Adipocyte (in vitro differentiated cells): Measurements from ENCODE around the gene FRMD4A.

Source experiments
- DNase-seq: peaks from one replicate; pipeline ENCODE4 v3.0.0-alpha.2; 2015; ENCODE audit warnings: low read depth
- H3K27me3 ChIP-seq: replicated peaks from 2 replicates; pipeline ENCODE4 v1.7.0; 2013; ENCODE audit warnings: mild to moderate bottlenecking, low read length, moderate library complexity; ENCODE audit not compliant: control insufficient read depth, insufficient read depth
- H3K36me3 ChIP-seq: 2 replicates; pipeline ENCODE4 v1.7.0; 2013; ENCODE audit warnings: low read length, mild to moderate bottlenecking, moderate library complexity; ENCODE audit not compliant: control insufficient read depth, insufficient read depth, severe bottlenecking
- H3K4me1 ChIP-seq: 2 replicates; pipeline ENCODE4 v1.7.0; 2013; ENCODE audit warnings: mild to moderate bottlenecking, low read length, moderate library complexity; ENCODE audit not compliant: control insufficient read depth, insufficient read depth
- H3K4me3 ChIP-seq: 2 replicates; pipeline ENCODE4 v1.7.0; 2013; ENCODE audit warnings: mild to moderate bottlenecking, low read length, moderate library complexity
- H3K9ac ChIP-seq: 2 replicates; pipeline ENCODE4 v1.7.0; 2013; ENCODE audit warnings: mild to moderate bottlenecking, low read length, moderate library complexity
- H3K9me3 ChIP-seq: 2 replicates; pipeline ENCODE4 v1.7.0; 2013; ENCODE audit warnings: mild to moderate bottlenecking, low read length, moderate library complexity; ENCODE audit not compliant: control insufficient read depth

FRMD4A gene

DNA sequence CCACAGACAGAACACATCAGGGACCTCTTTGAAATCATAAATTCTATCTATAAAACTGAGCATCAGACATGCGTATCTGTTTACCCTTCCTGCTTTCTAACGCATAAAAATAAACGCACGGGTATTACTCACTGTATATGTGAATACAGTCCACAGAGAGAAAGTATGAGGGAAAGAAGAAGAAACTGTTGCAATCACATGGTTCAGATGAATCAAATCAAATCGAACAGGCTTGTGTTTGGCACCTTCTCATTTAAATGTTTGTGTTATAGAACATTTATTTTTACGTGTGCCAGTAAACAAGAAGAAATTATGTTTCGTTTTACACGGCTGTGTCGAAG is 322.0 kb downstream of the FRMD4A start:
- Histone ChIP-seq H3K9ac (peak overlapping the region; percentile 82), H3K4me1 (peaks cover 27% of the 10 kb centered on the region), H3K36me3 (no peaks in the 10 kb centered on the region), H3K27me3 (no peaks in the 10 kb centered on the region), H3K4me3 (peak overlapping the region; percentile 80), H3K9me3 (no peaks in the 10 kb centered on the region)
- DNase-seq: peak; percentile 70

DNA sequence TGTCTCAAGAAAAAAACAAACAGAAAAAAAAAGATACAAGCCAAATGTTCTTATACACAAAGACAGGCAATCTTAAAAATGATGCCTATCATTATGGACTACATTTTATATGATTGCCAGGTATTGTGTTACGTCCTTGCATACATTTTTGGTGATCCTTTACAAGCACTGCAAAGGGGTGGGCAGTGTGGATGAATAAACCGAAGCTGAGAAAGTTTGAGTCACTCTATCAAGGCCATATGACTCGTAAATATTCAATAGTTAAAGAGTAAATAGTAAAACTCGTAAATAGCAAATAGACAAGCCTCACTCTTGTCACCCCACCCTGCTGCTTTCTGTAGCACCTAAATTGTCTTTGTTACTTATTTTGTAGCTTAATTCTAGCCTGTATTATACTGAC is 326.2 kb downstream of the FRMD4A start:
- peaks cover 14% of the 10 kb centered on the region for H3K4me1 ChIP-seq
- no peak overlapping the region for H3K4me3 ChIP-seq
- H3K27me3 ChIP-seq: no peaks in the 10 kb centered on the region
- DNase-seq: no peak
- H3K9me3 ChIP-seq: no peaks in the 10 kb centered on the region
- H3K36me3 ChIP-seq: no peaks in the 10 kb centered on the region
- no peak overlapping the region for H3K9ac ChIP-seq

DNA sequence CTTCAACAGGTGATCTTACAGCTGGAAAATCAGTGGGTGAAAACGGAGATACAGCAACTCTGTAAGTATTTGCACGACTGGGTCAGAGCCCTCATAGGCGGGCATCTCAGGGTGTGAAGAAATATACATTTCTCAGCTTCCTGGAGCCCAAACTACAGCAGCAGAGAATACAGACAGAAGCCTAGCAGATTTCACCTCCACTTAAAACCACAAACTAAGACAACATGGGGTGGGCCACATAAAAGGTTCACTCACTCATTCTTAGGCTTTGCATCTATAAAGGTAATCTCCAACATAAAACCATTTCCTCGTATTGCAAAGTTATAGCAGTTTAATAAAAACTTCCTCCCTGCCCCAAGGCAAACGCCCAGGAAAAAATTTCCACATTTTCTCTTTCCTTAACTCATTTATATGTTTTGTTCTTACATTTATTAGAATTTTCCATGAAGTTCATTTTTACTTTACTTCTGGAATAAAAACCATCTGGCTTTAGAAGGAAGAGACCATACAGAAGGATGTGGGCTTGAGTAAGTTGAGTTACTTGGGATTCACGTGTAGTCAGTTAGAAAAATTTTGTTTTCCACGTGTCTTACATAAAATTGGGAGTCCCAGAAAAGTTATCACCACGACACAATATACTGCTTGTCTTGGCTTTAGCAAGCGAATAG is 327.1 kb downstream of the FRMD4A start:
- Histone ChIP-seq H3K4me1 (peaks cover 5% of the 10 kb centered on the region), H3K36me3 (no peaks in the 10 kb centered on the region), H3K27me3 (no peaks in the 10 kb centered on the region), H3K4me3 (no peak overlapping the region), H3K9me3 (peaks cover under 1% of the 10 kb centered on the region), H3K9ac (no peak overlapping the region)
- no peak for DNase-seq

DNA sequence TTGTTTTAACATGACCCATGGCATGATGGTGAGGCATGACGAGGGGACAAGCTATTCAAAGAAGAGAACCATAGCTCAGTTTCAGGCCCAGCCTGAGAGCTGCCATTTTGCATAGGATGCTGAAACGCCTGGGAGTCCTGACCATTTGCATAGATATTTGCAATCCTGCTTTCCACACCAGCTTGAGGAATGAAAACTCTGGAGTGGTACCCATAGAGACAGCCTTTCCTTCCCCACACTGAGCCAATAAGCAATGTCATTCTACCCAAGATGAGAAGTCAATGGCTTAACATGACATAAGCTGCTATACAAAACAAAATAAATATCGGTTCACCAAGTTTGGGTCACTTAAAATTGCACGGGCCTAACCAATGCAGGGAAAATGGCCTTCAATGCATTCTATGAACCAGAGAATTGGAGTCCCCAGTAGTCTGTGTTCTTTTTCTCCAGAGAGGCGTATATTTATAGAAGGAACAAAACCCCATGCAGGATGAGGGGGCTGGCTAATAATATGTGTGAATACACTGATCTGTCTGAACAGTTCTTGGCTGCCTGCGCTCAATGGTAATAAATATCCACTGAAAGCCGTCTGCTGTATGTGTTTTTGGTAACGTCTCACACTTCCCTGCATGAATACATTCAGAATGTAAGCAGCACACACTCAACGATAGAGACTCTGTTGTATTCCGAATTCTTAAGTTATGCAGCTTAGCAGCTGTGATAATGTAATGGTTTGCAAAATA is 329.3 kb downstream of the FRMD4A start:
- H3K36me3 ChIP-seq: no peaks in the 10 kb centered on the region
- H3K9me3 ChIP-seq: peaks cover 7% of the 10 kb centered on the region
- no peak overlapping the region for H3K4me3 ChIP-seq
- no peak overlapping the region for H3K9ac ChIP-seq
- no peak for DNase-seq
- H3K4me1 ChIP-seq: peaks cover 8% of the 10 kb centered on the region
- no peaks in the 10 kb centered on the region for H3K27me3 ChIP-seq

DNA sequence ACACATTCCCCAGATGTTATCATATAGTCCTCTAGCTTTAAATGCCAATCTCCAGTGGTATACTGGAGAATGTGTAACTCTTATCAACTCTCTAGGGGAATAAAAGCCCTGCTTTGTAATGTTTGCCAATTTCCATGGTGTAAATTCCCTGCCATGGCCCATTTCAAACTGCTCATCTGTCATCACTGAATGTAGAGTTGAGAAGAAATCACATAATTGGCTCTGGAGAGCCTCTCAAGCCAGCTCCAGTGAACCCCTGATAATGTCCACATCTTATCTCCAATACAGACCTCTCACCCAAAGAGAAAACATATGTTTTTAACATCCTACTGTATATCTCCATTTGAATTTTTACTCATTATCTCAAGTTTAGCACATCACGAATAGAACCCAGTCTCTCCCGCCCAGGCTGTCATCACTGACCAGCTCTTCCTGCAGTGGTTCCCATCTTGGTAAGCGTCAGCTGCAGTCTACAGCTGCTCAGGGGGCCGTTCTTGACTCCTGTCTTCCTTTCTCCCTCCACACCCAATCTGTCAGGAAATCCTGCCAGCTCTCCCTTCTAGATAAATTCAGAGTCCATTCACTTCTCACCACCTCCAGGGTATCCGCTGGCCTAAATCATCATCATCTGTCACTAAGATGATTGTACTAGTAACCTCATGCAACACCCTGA is 332.4 kb downstream of the FRMD4A start:
- H3K4me1 ChIP-seq: peaks cover 10% of the 10 kb centered on the region

DNA sequence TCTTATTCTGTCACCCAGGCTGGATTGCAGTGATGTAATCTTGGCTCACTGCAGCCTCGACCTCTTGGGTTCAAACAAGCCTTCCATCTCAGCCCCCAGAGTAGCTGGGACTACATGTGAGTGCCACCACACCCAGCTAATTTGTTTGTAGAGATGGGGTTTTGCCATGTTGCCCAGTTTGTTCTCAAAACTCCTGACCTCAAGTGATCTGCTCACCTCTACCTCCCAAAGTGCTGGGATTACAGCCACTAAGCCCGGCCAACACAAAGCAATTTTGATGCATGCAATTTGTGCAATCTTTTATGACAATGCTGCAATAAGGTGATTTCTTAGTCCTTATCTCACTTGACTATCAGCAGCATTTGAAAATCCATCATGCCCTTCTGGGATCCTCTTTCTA is 333.1 kb downstream of the FRMD4A start:
- Histone ChIP-seq H3K4me1 (peaks cover 16% of the 10 kb centered on the region), H3K9ac (no peak overlapping the region), H3K27me3 (no peaks in the 10 kb centered on the region), H3K4me3 (no peak overlapping the region), H3K9me3 (peaks cover 7% of the 10 kb centered on the region), H3K36me3 (no peaks in the 10 kb centered on the region)
- DNase-seq: no peak

More for the DNA sequence above, 332.4 kb downstream of the FRMD4A start:
- Histone ChIP-seq H3K36me3 (no peaks in the 10 kb centered on the region), H3K9ac (no peak overlapping the region), H3K4me3 (no peak overlapping the region), H3K27me3 (no peaks in the 10 kb centered on the region), H3K9me3 (peaks cover 7% of the 10 kb centered on the region)
- DNase-seq: no peak

DNA sequence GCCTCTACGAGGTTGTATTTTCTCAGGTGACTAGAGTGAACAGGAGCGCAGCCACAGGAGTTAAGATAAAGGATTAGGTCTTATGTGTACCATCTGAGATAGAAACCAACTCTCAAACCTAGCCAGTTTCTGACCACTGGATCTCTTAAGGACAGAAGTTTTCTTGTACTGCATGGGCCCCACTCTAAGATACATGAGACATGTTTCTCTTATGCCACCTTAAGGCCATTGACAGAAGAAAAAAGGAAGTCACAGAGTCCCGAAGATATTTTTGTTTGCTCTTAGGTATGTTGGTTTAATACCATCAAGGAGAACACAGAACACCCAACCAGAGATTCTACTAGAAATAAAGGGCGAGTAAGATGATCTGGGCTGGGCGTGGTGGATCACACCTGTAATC is 335.8 kb downstream of the FRMD4A start:
- DNase-seq: no peak
- Histone ChIP-seq H3K4me3 (no peak overlapping the region), H3K36me3 (no peaks in the 10 kb centered on the region), H3K4me1 (peaks cover 30% of the 10 kb centered on the region), H3K9me3 (peaks cover 7% of the 10 kb centered on the region), H3K9ac (no peak overlapping the region), H3K27me3 (no peaks in the 10 kb centered on the region)

DNA sequence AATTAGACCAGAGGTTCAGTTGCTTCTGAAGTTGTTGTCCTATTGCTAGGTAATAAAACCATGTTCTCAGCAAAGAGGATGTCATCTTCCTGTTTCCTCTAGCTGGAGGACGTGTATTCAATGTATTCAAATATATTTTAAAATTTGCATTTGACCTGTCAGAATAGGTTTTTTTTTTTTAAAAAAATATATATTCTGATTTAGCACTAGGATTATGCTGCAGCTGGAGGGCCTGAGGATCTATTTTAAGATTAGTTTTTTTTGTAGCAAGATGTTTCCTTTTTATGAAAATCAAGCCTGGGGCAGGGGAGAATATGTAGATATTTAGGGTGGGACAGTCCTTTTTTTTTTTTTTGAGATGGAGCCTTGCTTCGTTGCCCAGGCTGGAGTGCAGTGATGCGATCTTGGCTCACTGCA is 337.0 kb downstream of the FRMD4A start:
- Histone ChIP-seq H3K4me3 (no peak overlapping the region), H3K27me3 (no peaks in the 10 kb centered on the region), H3K36me3 (no peaks in the 10 kb centered on the region), H3K9me3 (peaks cover 7% of the 10 kb centered on the region), H3K4me1 (peaks cover 34% of the 10 kb centered on the region), H3K9ac (no peak overlapping the region)
- DNase-seq: no peak

DNA sequence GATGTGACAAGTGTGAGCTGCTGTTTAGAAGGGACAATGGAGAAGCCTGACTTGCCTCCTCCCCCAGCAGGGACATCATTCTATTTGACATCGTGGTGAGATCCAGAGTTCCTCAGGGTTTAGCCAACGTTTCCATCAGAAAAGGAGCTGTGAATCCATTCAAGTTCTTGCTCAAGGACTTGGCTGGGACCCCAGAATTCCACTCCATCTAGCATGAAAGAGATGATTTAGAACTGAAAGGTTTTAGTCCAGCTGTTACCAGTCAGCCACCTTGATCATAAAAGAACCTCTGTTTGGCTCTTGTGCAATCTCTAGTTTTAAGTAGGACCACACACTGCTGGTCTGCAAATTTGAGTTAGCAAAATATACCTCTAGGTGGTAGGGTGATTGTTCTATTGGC is 337.6 kb downstream of the FRMD4A start:
- H3K27me3 ChIP-seq: no peaks in the 10 kb centered on the region
- H3K9me3 ChIP-seq: peaks cover 2% of the 10 kb centered on the region
- H3K4me1 ChIP-seq: peaks cover 34% of the 10 kb centered on the region
- no peaks in the 10 kb centered on the region for H3K36me3 ChIP-seq
- DNase-seq: peak; percentile 80
- no peak overlapping the region for H3K9ac ChIP-seq
- no peak overlapping the region for H3K4me3 ChIP-seq

DNA sequence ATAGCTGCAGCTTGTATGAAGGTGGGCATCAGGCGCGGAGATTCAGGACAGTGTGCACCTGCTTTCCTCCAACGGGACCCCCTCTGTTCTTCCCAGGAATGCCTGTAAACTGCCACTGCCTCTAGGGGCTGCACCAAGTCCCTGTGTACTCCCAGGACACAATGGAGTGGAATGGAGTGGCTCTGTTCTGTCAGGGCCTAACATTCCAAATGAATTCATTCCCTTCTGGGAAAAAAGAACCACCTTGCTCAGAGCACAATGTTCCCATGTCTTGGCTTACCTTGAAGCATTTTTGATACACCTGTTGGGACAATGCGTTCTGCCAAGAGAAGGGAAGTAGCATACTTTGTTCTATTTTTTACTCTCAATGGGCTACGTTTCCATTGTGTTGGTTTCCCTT is 339.4 kb downstream of the FRMD4A start:
- no peak for DNase-seq
- H3K4me1 ChIP-seq: peaks cover 35% of the 10 kb centered on the region
- H3K9me3 ChIP-seq: no peaks in the 10 kb centered on the region
- H3K4me3 ChIP-seq: peak overlapping the region; percentile 60
- no peaks in the 10 kb centered on the region for H3K27me3 ChIP-seq
- peak overlapping the region; percentile 39 for H3K9ac ChIP-seq
- no peaks in the 10 kb centered on the region for H3K36me3 ChIP-seq

DNA sequence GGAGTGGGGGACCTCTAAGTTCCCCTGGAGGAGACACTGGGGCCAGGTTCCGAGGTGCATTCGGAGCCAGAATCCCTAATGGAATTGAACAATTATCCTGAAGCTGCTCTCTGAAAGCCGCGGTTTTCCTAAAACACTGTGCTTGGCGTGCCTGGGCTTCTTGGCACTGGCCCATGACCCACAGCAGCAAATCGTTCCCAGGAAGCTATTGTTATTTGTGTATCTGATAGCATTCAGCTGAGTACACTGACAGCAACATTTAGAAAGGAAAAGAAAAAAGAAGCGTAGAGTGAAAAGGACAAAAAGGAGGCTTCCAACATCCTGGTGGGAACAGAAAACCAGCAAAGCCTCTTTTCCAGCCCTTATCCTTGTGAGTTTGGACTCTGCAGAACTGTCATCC is 339.8 kb downstream of the FRMD4A start:
- DNase-seq: peak; percentile 78
- peak overlapping the region; percentile 39 for H3K9ac ChIP-seq
- no peaks in the 10 kb centered on the region for H3K9me3 ChIP-seq
- H3K36me3 ChIP-seq: no peaks in the 10 kb centered on the region
- H3K27me3 ChIP-seq: no peaks in the 10 kb centered on the region
- H3K4me3 ChIP-seq: peak overlapping the region; percentile 60
- peaks cover 35% of the 10 kb centered on the region for H3K4me1 ChIP-seq
